GM19351 (cell line): ENCODE data around the gene SSB.
"Not testable (repeated sequence)": the region's sequence is repeated elsewhere in the genome, so short reads cannot be mapped to it uniquely, and the experiment has no call there.

Source experiments
- ATAC-seq: cut with Tn5 transposase; IDR thresholded peaks from one replicate; pipeline ENCODE4 v1.9.1; 2021; ENCODE audit warnings: mild to moderate bottlenecking, moderate library complexity; ENCODE audit not compliant: unreplicated experiment

Gene SSB

GRCh38 chr2:169828141-169828811 is 29.6 kb downstream of the SSB start:
- peak; percentile 30 for ATAC-seq

DNA sequence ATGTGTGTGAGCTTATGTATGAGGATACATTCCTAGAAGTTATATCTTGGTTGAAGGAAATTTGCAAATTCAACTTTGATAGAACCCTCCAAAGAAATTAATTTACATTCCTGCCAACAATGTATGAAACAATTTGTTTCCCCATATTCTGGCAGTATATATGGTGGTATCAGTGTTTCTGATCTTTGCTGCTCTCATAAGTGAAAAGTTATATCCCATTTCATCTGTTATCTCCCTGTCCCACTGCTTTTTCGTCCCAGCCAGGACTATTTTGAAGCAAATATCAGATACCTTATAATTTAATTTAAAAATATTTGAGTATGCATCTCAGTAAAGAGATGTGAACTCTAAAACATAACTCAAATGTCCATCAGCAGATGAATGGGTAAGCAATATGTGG is 35.7 kb downstream of the SSB start:
- ATAC-seq, result no peak

GRCh38 chr2:169838743-169839489 is 40.2 kb downstream of the SSB start:
- ATAC-seq, result no peak

- ATAC-seq, result no peak
These were observed 41.5 kb downstream of the SSB start for GRCh38 chr2:169839954-169840746.

DNA sequence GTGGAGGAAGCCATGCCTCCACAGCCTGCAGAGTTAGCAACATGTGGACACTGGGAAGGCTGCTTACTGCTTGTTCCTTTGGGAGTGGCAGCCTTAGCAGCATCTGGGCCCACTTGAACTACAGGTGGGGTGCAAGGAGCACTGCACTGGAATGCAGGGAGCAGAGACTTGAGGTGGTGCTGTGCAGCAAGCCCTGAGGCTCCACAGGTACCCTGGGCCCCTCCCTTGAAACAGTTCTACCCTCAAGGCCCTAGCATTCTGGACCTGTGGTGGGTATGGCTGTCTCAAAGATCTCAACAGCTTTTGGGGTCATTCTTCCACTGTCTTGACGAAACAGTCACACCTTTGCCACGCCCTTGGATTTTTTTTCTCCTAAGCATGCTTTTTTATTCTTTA is 42.1 kb downstream of the SSB start:
- ATAC-seq, result no peak

DNA sequence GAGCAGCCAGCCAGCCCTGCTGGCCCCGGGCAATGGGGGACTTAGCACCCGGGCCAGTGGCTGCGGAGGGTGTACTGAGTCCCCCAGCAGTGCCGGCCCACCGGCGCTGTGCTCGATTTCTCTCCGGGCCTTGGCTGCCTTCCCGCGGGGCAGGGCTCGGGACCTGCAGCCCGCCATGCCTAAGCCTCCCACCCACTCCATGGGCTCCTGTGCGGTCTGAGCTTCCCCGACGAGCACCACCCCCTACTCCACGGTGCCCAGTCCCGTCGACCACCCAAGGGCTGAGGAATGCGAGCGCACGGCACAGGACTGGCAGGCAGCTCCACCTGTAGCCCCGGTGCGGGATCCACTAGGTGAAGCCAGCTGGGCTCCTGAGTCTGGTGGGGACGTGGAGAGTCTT is 43.0 kb downstream of the SSB start:
- ATAC-seq, result not testable (repeated sequence)

- no peak for ATAC-seq
These were observed 46.3 kb downstream of the SSB start for GRCh38 chr2:169845016-169845415.

GRCh38 chr2:169848959-169849693 is 50.5 kb downstream of the SSB start:
- ATAC-seq, result not testable (repeated sequence)

GRCh38 chr2:169849710-169850109 is 51.0 kb downstream of the SSB start:
- no peak for ATAC-seq

DNA sequence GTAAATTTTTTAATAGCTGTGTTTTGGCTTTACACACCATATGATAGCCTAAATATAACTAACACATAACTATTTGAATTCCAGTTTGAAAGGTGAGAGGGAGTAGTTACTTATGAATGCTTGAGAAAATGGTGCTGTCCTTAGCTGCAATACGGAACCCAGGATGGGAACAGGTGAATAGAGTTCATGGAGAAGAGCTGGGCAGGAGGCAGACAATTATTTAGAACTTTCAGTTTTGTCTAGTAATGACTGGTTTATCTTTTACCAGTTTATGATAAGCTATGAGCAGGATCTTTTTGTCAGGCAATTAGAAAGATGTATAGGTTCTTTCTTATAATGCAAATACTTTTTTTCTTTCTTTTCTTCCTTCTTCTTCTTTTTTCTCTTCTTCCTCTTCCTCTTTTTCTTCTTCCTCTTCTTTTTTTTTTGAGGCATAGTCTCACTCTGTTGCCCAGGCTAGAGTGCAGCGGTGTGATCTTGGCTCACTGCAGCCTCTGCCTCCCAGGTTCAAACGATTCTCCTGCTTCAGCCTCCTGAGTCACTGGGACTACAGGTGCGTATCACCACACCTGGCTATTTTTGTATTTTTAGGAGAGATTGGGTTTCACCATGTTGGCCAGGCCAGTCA is 54.5 kb downstream of the SSB start:
- ATAC-seq, result no peak

DNA sequence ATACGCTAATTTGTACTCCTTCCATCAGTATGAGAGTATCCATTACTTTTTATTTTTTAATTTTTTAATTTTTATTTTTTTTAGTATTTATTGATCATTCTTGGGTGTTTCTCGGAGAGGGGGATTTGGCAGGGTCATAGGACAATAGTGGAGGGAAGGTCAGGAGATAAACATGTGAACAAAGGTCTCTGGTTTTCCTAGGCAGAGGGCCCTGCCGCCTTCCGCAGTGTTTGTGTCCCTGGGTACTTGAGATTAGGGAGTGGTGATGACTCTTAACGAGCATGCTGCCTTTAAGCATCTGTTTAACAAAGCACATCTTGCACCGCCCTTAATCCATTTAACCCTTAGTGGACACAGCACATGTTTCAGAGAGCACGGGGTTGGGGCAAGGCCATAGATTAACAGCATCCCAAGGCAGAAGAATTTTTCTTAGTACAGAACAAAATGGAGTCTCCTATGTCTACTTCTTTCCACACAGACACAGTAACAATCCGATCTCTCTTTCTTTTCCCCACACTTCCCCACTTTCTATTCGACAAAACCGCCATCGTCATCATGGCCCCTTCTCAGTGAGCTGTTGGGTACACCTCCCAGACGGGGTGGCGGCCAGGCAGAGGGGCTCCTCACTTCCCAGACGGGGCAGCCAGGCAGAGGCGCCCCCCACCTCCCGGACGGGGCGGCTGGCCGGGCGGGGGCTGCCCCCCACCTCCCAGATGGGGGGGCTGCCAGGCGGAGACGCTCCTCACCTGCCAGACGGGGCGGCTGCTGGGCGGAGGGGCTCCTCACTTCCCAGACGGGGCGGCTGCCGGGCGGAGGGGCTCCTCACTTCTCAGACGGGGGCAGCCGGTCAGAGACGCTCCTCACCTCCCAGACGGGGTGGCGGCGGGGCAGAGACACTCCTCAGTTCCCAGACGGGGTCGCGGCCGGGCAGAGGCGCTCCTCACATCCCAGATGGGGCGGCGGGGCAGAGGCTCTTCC is 56.9 kb downstream of the SSB start:
- ATAC-seq, result not testable (repeated sequence)

GRCh38 chr2:169859423-169859822 is 60.8 kb downstream of the SSB start:
- ATAC-seq, result no peak

GRCh38 chr2:169860149-169860548 is 61.5 kb downstream of the SSB start:
- ATAC-seq, result no peak
